Peyer's patch (tissue), 4 donors: Measurements from ENCODE around the gene JAK1.
"Not testable (repeated sequence)": the region's sequence is repeated elsewhere in the genome, so short reads cannot be mapped to it uniquely, and the experiment has no call there.

Experiments
- POLR2A ChIP-seq, 2 donors: fragments of 450-650 bp; IDR thresholded peaks; one replicate each; pipeline ENCODE4 v1.5.1; 2017; ENCODE audit warnings: antibody characterized with exemption in 2 of 2, mild to moderate bottlenecking in 2 of 2, moderate library complexity in 2 of 2
- TF ChIP-seq, protein P1 (sequence below), 6 experiments: fragments of 450-650 bp in 4 of 6; fragments of 200-600 bp in 2 of 6; sonication (generic) in 1 of 6; IDR thresholded peaks; one replicate each; pipeline ENCODE4 v1.5.1; 2017 to 2019; ENCODE audit warnings: antibody characterized with exemption in 6 of 6, mild to moderate bottlenecking in 3 of 6, moderate library complexity in 1 of 6

DNA sequence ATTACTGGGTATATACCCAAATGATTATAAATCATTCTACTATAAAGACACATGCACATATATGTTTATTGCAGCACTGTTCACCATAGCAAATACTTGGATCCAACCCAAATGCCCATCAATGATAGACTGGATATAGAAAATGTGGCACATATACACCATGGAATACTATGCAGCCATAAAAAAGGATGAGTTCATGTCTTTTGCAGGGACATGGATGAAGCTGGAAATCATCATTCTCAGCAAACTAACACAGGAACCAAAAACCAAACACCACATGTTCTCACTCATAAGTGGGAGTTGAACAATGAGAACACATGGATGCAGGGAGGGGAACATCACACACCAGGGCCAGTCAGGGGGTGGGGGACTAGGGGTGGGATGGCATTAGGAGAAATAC lies 35.7 kb downstream of the JAK1 start:
- TF ChIP-seq, protein P1, sequence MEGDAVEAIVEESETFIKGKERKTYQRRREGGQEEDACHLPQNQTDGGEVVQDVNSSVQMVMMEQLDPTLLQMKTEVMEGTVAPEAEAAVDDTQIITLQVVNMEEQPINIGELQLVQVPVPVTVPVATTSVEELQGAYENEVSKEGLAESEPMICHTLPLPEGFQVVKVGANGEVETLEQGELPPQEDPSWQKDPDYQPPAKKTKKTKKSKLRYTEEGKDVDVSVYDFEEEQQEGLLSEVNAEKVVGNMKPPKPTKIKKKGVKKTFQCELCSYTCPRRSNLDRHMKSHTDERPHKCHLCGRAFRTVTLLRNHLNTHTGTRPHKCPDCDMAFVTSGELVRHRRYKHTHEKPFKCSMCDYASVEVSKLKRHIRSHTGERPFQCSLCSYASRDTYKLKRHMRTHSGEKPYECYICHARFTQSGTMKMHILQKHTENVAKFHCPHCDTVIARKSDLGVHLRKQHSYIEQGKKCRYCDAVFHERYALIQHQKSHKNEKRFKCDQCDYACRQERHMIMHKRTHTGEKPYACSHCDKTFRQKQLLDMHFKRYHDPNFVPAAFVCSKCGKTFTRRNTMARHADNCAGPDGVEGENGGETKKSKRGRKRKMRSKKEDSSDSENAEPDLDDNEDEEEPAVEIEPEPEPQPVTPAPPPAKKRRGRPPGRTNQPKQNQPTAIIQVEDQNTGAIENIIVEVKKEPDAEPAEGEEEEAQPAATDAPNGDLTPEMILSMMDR (IDR thresholded peaks at IDR 0.05) = not testable (repeated sequence)
- TF ChIP-seq POLR2A (IDR thresholded peaks at IDR 0.05) = not testable (repeated sequence)
